H1 (cell line): ENCODE data around the gene AKR1B15. TPM values are rescaled to one million over a fixed set of nuclear protein-coding genes. Genes with fewer than 3 reads are reported as not detected.

Experiments used
- CTCF ChIA-PET: fragments of 300-600 bp; sonication (Branson Sonifier 250); formaldehyde crosslinking; loops from one replicate; lab custom pipeline; 2021; ENCODE audit not compliant: partially characterized antibody; lab: Charles Lee
- POLR2A ChIA-PET: fragments of 300-600 bp; sonication (Branson Sonifier 250); formaldehyde crosslinking; loops from one replicate; lab custom pipeline; 2021; ENCODE audit warnings: inconsistent platforms; ENCODE audit not compliant: partially characterized antibody; lab: Charles Lee
- DNase-seq, 2 experiments: peaks; one replicate each; pipeline versions ENCODE4 v3.0.0 to v3.0.0-alpha.2; 2010 to 2022; ENCODE audit warnings: low spot score in 2 of 2, low read depth in 1 of 2, mixed read lengths in 1 of 2
- FAIRE-seq: peaks from 2 replicates; lab custom pipeline; 2011; peaks lifted over from hg19 to GRCh38; lab: Jason Lieb, UNC
- H2AFZ ChIP-seq: 2 replicates; pipeline ENCODE4 v1.8.1; 2012; ENCODE audit warnings: low read length, inconsistent platforms
- H2AK5ac ChIP-seq: 2 replicates; pipeline ENCODE4 v1.6.1; 2013; ENCODE audit warnings: low read depth, low read length
- H2BK120ac ChIP-seq: replicated peaks from 2 replicates; pipeline ENCODE3; 2013; ENCODE audit warnings: low read depth, low read length, inconsistent platforms
- H2BK12ac ChIP-seq: 2 replicates; pipeline ENCODE4 v1.6.1; 2013; ENCODE audit warnings: low read depth, low read length
- H2BK15ac ChIP-seq: 2 replicates; pipeline ENCODE4 v1.6.1; 2013; ENCODE audit warnings: low read length
- H2BK20ac ChIP-seq: 2 replicates; pipeline ENCODE4 v1.6.1; 2013; ENCODE audit warnings: low read length
- H2BK5ac ChIP-seq: 2 replicates; pipeline ENCODE4 v1.6.1; 2013; ENCODE audit warnings: low read depth, low read length
- H3K14ac ChIP-seq: 2 replicates; pipeline ENCODE4 v1.6.1; 2013; ENCODE audit warnings: inconsistent platforms; ENCODE audit not compliant: insufficient read length
- H3K18ac ChIP-seq: 2 replicates; pipeline ENCODE4 v1.6.1; 2013; ENCODE audit warnings: low read length; ENCODE audit errors: extremely low read depth
- H3K23ac ChIP-seq: 2 replicates; pipeline ENCODE4 v1.6.1; 2013; ENCODE audit warnings: inconsistent platforms; ENCODE audit not compliant: insufficient read length
- H3K23me2 ChIP-seq: 2 replicates; pipeline ENCODE4 v1.6.1; 2013; ENCODE audit warnings: low read depth, low read length
- H3K27ac ChIP-seq: 2 replicates; pipeline ENCODE4 v1.6.1; 2011; ENCODE audit warnings: low read depth, low read length, inconsistent platforms
- H3K27me3 ChIP-seq, 4 experiments: replicated peaks in 1 of 4; 1 replicate in 1 of 4; 2 replicates in 3 of 4; pipeline versions ENCODE4 v1.6.1 to v1.8.1; 2011 to 2013; ENCODE audit warnings: low read length in 3 of 4, mild to moderate bottlenecking in 3 of 4, inconsistent platforms in 2 of 4, mixed read lengths in 2 of 4, moderate library complexity in 1 of 4; ENCODE audit not compliant: control insufficient read depth in 3 of 4, insufficient read depth in 3 of 4; ENCODE audit errors: extremely low read depth in 1 of 4
- H3K36me3 ChIP-seq, 4 experiments: 2 replicates each; pipeline versions ENCODE4 v1.6.1 to v1.8.1; 2011 to 2013; ENCODE audit warnings: mild to moderate bottlenecking in 4 of 4, low read length in 3 of 4, moderate library complexity in 2 of 4, control low read depth in 1 of 4, inconsistent platforms in 1 of 4; ENCODE audit not compliant: insufficient read depth in 4 of 4, control insufficient read depth in 2 of 4
- H3K4ac ChIP-seq: replicated peaks from 2 replicates; pipeline ENCODE3; 2013; ENCODE audit warnings: low read length, low read depth, mixed read lengths, inconsistent platforms; ENCODE audit not compliant: insufficient read length
- H3K4me1 ChIP-seq, 4 experiments: replicated peaks in 1 of 4; 1 replicate in 1 of 4; 2 replicates in 3 of 4; pipeline versions ENCODE4 v1.6.1 to v1.8.1; 2011 to 2013; ENCODE audit warnings: low read length in 3 of 4, inconsistent platforms in 2 of 4, mixed read lengths in 1 of 4; ENCODE audit not compliant: insufficient read depth in 4 of 4, control insufficient read depth in 3 of 4
- H3K4me2 ChIP-seq, 2 experiments: 2 replicates each; pipeline versions ENCODE4 v1.6.1 to v1.8.1; 2011 to 2013; ENCODE audit warnings: low read depth in 2 of 2, low read length in 2 of 2, control low read depth in 1 of 2, inconsistent platforms in 1 of 2, mild to moderate bottlenecking in 1 of 2; ENCODE audit not compliant: insufficient read depth in 1 of 2
- H3K4me3 ChIP-seq, 4 experiments: fragments of 200-600, 300-600 bp in 1 of 4; sonication (generic), shearing (Covaris generic), sonication (Bioruptor Twin) in 1 of 4; 2 replicates each; pipeline versions ENCODE4 v1.5.1 to v1.8.1; 2011 to 2016; ENCODE audit warnings: low read length in 4 of 4, low read depth in 3 of 4, control low read depth in 2 of 4, inconsistent platforms in 2 of 4, mild to moderate bottlenecking in 2 of 4, mixed read lengths in 1 of 4, moderate library complexity in 1 of 4; ENCODE audit not compliant: insufficient read depth in 2 of 4; ENCODE audit errors: extremely low read depth in 1 of 4
- H3K56ac ChIP-seq: replicated peaks from 2 replicates; pipeline ENCODE3; 2013; ENCODE audit warnings: low read depth, mild to moderate bottlenecking, mixed read lengths, low read length, inconsistent platforms; ENCODE audit not compliant: insufficient read length
- H3K79me1 ChIP-seq: 2 replicates; pipeline ENCODE4 v1.6.1; 2013; ENCODE audit warnings: low read depth, low read length, control low read depth
- H3K79me2 ChIP-seq, 2 experiments: 2 replicates each; pipeline versions ENCODE4 v1.6.1 to v1.8.1; 2012 to 2013; ENCODE audit warnings: low read length in 2 of 2, mild to moderate bottlenecking in 2 of 2, inconsistent platforms in 1 of 2; ENCODE audit not compliant: insufficient read depth in 2 of 2, control insufficient read depth in 1 of 2
- H3K9ac ChIP-seq, 4 experiments: replicated peaks in 1 of 4; 1 replicate in 1 of 4; 2 replicates in 3 of 4; pipeline versions ENCODE4 v1.6.1 to v1.8.1; 2011 to 2013; ENCODE audit warnings: low read depth in 3 of 4, low read length in 3 of 4, control low read depth in 2 of 4, mild to moderate bottlenecking in 2 of 4, moderate library complexity in 2 of 4, inconsistent platforms in 1 of 4; ENCODE audit errors: extremely low read depth in 1 of 4
- H3K9me3 ChIP-seq, 2 experiments: 2 replicates each; pipeline versions ENCODE4 v1.6.1 to v1.8.1; 2012 to 2013; ENCODE audit warnings: mild to moderate bottlenecking in 2 of 2, moderate library complexity in 2 of 2, control low read depth in 1 of 2, inconsistent platforms in 1 of 2, low read depth in 1 of 2, low read length in 1 of 2, mixed read lengths in 1 of 2; ENCODE audit not compliant: insufficient read depth in 2 of 2
- H4K20me1 ChIP-seq, 2 experiments: replicated peaks in 1 of 2; 2 replicates each; pipeline versions ENCODE3 to v1.8.1; 2011 to 2013; ENCODE audit warnings: inconsistent platforms in 2 of 2, low read length in 2 of 2, mild to moderate bottlenecking in 1 of 2; ENCODE audit not compliant: insufficient read depth in 2 of 2, control insufficient read depth in 1 of 2
- H4K5ac ChIP-seq: 2 replicates; pipeline ENCODE4 v1.6.1; 2013; ENCODE audit warnings: low read length, low read depth, mixed read lengths, inconsistent platforms; ENCODE audit not compliant: insufficient read length
- H4K8ac ChIP-seq: 2 replicates; pipeline ENCODE4 v1.8.0; 2013; ENCODE audit warnings: mild to moderate bottlenecking, moderate library complexity, low read length, inconsistent platforms; ENCODE audit not compliant: insufficient read depth; ENCODE audit errors: extremely low read depth
- H4K91ac ChIP-seq: replicated peaks from 2 replicates; pipeline ENCODE3; 2013; ENCODE audit warnings: low read length, mixed read lengths, inconsistent platforms; ENCODE audit not compliant: insufficient read length
- TBP ChIP-seq: IDR thresholded peaks from 2 replicates; pipeline ENCODE4 v1.6.1; 2011; ENCODE audit warnings: low read depth, low read length, improper control_type of control experiment
- YY1 ChIP-seq: IDR thresholded peaks from 2 replicates; pipeline ENCODE4 v1.6.1; 2011; ENCODE audit warnings: low read depth, mild to moderate bottlenecking, low read length
- WGBS, 2 experiments: shearing (Covaris generic) in 1 of 2; methylation state at CpG; one replicate each; pipeline versions ENCODE4 v1.1.6 to v1.1.7; 2013 to 2015; ENCODE audit warnings: low lambda C conversion rate in 2 of 2, mixed read lengths in 2 of 2, inconsistent platforms in 1 of 2, low coverage in 1 of 2, missing lambda C conversion rate in 1 of 2; ENCODE audit not compliant: insufficient replicate concordance in 2 of 2, insufficient coverage in 1 of 2, insufficient read length in 1 of 2; ENCODE audit errors: extremely low coverage in 1 of 2, missing lambda C conversion rate in 1 of 2; 5-methylcytosine and 5-hydroxymethylcytosine counted together
- polyA plus RNA-seq, 7 experiments: library from polyadenylated mRNA; depleted of rRNA in 3 of 7; stranded (reverse) in 5 of 7; unstranded in 2 of 7; fragments of >200 nt in 5 of 7; fragments of 200-250 nt in 2 of 7; gene quantifications; 1 replicate in 5 of 7; 2 replicates in 1 of 7; 4 replicates in 1 of 7; pipeline versions ENCODE4 v1.2.1 to v1.2.3, GENCODE V29; 2011 to 2013; ENCODE audit warnings: missing spikeins in 2 of 7, mixed read lengths in 2 of 7
- total RNA-seq: library from RNA; stranded (reverse); fragmentation: NEBNext Ultra II Directional; extraction: Animal tissue kit (Norgen Biotek cat#: 25700); gene quantifications from 2 replicates; pipeline ENCODE4 v1.2.1, GENCODE V29; 2021

Gene AKR1B15
- total and polyA plus RNA-seq, 2 of the 8 experiments (the other 6 are each of a cell fraction or from before 2014, with no cell fraction given) = 0.15 to 0.47 TPM

- no peak for DNase-seq
- no peak for TF ChIP-seq YY1
- TF ChIP-seq TBP = no peak
Measured at GRCh38 chr7:134567368-134567767, 18.5 kb downstream of the AKR1B15 start.

More at GRCh38 chr7:134567368-134567767, 18.5 kb downstream of the AKR1B15 start:
- H2BK120ac ChIP-seq = no peak overlapping the region
- POLR2A ChIA-PET = no interaction called here
- CTCF ChIA-PET = interaction anchor here (1.1 to 3.3 kb wide), 2 partner anchors 13 to 20 kb away, joined by 3 to 14 read pairs; no protein-coding TSS in a partner anchor
- no peak overlapping the region for H2BK15ac ChIP-seq
- no peak overlapping the region for H4K5ac ChIP-seq
- no peak overlapping the region for H2AFZ ChIP-seq
- no peak overlapping the region for H3K9ac ChIP-seq
- no peaks in the 10 kb centered on the region for H3K79me2 ChIP-seq
- no peak overlapping the region for H3K18ac ChIP-seq
- no peak overlapping the region for H3K14ac ChIP-seq
- no peak overlapping the region for H2BK5ac ChIP-seq
- 72% methylated on average over 3 of the region's 3 CpGs; no CpG with 5 or more reads in 1 of the 2 experiments for WGBS, 2 experiments
- H3K23ac ChIP-seq = no peak overlapping the region
- no peaks in the 10 kb centered on the region for H3K36me3 ChIP-seq
- no peak overlapping the region for H2BK12ac ChIP-seq
- H4K91ac ChIP-seq = no peak overlapping the region
- no peak overlapping the region for H3K4me3 ChIP-seq
- no peaks in the 10 kb centered on the region for H3K79me1 ChIP-seq
- FAIRE-seq = no peak
- H3K27me3 ChIP-seq = peaks cover 0 to 1% (median 0%) of the 10 kb centered on the region in 4 experiments; a peak in 1 of 7 replicates
- no peaks in the 10 kb centered on the region for H3K4me1 ChIP-seq
- no peak overlapping the region for H4K8ac ChIP-seq
- no peaks in the 10 kb centered on the region; the same call in 1 of the 2 replicates for H3K23me2 ChIP-seq
- H2BK20ac ChIP-seq = no peak overlapping the region
- H3K9me3 ChIP-seq = peaks cover 15 to 25% of the 10 kb centered on the region in 2 experiments; a peak in 3 of 4 replicates
- H3K4me2 ChIP-seq = no peak overlapping the region
- no peak overlapping the region for H3K56ac ChIP-seq
- H2AK5ac ChIP-seq = no peak overlapping the region
- H3K27ac ChIP-seq = no peak overlapping the region
- H4K20me1 ChIP-seq = no peaks in the 10 kb centered on the region
- no peak overlapping the region for H3K4ac ChIP-seq
